ENCODE measurements around the gene STPG2.
"Not testable (repeated sequence)": the region's sequence is repeated elsewhere in the genome, so short reads cannot be mapped to it uniquely, and the experiment has no call there.

Gene STPG2

DNA sequence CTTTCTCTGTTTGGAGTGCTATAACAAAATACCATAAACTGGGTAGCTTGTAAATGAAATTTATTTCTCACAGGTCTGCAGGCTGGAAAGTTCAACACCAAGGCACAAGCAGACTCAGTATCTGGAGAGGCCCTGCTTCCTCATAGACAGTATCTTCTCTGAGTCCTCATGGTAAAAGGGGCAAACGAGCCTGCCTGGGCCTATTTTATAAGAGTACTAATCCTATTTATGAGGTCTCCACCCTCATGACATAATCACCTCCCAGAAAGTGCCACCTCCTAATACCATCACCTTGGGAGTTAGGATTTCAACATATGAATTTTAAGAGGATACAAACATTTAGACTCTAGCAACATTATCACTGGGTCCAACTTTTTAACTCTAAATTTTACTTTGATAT lies 200.3 kb downstream of the STPG2 start:
- Mint-ChIP-seq H3K4me3 (no peak overlapping the region), H3K36me3 (no peaks in the 10 kb centered on the region), H3K27ac (no peak overlapping the region), H3K9me3 (peaks cover 13% of the 10 kb centered on the region), H3K4me1 (no peaks in the 10 kb centered on the region), H3K27me3 (no peaks in the 10 kb centered on the region)
- CTCF ChIA-PET: no interaction called here
- no peak for DNase-seq

DNA sequence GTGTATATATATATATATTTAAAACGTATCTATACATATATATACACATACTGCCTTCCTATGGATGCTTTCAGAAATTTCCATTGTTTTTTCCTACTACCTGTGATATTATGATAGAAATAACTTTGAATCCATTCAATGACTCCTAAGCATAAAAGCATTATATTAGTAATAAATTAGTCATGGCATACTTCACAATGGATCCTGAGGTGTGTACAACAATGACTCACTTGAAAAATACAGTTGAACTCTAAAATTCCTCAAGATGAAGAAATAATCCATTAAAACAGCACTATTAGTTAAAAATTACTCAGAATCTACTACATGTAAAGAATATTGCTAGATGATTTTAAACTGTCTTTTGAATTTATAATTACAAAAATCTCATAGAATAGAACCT lies 201.1 kb downstream of the STPG2 start:
- H3K36me3 Mint-ChIP-seq: no peaks in the 10 kb centered on the region
- H3K27me3 Mint-ChIP-seq: no peaks in the 10 kb centered on the region
- no peak overlapping the region for H3K27ac Mint-ChIP-seq
- CTCF ChIA-PET: no interaction called here
- H3K4me3 Mint-ChIP-seq: no peak overlapping the region
- H3K9me3 Mint-ChIP-seq: peaks cover 17% of the 10 kb centered on the region
- H3K4me1 Mint-ChIP-seq: no peaks in the 10 kb centered on the region
- DNase-seq: no peak

DNA sequence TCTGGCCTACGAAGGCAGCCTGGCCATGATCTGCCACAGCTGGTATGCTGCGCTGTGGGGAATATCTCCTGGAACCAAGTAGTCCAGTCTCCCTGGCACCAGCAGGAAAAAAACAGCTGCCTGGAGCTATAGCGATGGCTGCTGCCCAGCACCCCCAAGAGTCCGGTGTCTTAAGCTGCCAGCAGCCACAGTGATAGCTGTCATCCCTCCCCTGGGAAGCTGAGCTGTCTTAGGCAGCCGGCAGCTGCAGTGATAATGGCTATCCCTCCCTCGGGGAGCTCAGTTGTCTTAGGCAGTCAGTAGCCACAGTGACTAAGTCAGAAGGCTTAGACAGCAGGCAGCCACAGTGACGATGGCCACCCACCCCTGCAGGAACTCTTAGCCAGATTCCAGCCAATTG lies 205.1 kb downstream of the STPG2 start:
- CTCF ChIA-PET: no interaction called here
- H3K27ac Mint-ChIP-seq: no peak overlapping the region
- no peak overlapping the region for H3K4me3 Mint-ChIP-seq
- H3K27me3 Mint-ChIP-seq: no peaks in the 10 kb centered on the region
- no peak for DNase-seq
- H3K9me3 Mint-ChIP-seq: peaks cover 29% of the 10 kb centered on the region
- no peaks in the 10 kb centered on the region for H3K36me3 Mint-ChIP-seq
- H3K4me1 Mint-ChIP-seq: no peaks in the 10 kb centered on the region

DNA sequence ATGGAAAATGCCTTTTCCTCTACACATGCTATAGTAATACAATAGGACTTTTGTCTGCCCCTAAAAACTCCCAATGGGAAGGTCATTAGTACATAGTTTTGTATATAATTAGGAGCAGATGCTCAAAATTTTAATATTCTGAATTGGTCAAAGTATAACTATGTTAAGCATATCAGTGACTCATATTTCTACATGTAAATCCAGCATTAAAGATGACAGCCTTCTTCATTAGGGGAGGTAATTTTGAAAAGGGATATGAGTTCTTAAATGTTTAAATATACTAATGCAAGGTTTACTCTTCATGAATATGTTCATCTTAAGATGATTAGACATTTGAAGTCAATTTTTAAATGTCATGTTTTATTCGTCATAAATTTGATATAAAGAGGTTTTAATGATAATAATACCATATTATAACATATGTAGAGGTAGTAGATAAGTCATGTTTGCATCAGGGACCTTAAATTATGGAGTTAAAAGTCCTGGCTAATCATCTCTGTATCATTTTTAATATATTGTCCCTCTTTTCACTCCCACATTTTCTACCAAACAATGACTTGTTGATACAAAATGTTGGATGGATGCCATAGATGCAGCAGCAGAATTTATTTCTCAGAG lies 218.8 kb downstream of the STPG2 start:
- Mint-ChIP-seq H3K4me1 (no peaks in the 10 kb centered on the region), H3K27me3 (no peaks in the 10 kb centered on the region)

DNA sequence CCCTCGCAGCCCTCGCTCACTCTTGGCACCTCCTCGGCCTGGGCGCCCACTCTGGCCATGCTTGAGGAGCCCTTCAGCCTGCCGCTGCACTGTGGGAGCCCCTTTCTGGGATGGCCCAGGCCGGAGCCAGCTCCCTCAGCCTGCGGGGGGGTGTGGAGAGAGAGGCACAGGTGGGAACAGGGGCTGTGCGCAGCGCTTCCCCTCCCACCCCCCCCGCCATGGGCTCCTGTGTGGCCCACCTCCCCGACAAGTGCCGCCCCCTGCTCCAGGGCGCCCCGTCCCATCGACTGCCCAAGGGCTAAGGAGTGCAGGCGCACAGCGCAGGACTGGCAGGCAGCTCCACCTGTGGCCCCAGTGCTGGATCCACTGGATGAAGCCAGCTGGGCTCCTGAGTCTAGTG lies 220.2 kb downstream of the STPG2 start:
- Mint-ChIP-seq H3K4me3 (no peak overlapping the region), H3K27ac (no peak overlapping the region), H3K36me3 (no peaks in the 10 kb centered on the region), H3K27me3 (no peaks in the 10 kb centered on the region), H3K9me3 (peaks cover 4% of the 10 kb centered on the region), H3K4me1 (no peaks in the 10 kb centered on the region)
- DNase-seq: no peak
- CTCF ChIA-PET: no interaction called here

More for the DNA sequence above, 218.8 kb downstream of the STPG2 start:
- H3K9me3 Mint-ChIP-seq: peaks cover 7% of the 10 kb centered on the region
- DNase-seq: no peak
- no peak overlapping the region for H3K27ac Mint-ChIP-seq
- CTCF ChIA-PET: no interaction called here
- H3K36me3 Mint-ChIP-seq: no peaks in the 10 kb centered on the region
- no peak overlapping the region for H3K4me3 Mint-ChIP-seq

DNA sequence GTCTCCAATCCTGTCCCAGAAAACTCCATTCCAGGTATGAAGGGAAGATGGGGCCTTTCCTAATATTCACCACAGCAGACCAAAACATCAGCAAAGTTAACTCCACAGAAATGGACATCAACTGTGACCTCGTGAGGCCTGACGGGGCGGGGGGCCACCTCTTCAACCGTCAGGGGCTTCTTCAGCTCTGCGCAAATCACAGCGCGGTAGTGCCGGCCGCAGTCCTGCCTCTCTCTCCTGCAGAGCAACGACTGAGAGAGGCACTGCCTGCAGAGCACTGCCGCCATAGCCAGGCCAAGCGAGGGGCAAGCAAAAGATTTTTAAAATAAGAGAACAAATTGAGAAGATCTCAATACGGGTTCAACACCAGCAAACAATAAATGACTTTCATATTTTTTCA lies 226.2 kb downstream of the STPG2 start:
- no peak overlapping the region for H3K4me3 Mint-ChIP-seq
- CTCF ChIA-PET: no interaction called here
- peaks cover 23% of the 10 kb centered on the region for H3K9me3 Mint-ChIP-seq
- no peak for DNase-seq
- H3K27ac Mint-ChIP-seq: no peak overlapping the region
- no peaks in the 10 kb centered on the region for H3K36me3 Mint-ChIP-seq
- H3K4me1 Mint-ChIP-seq: no peaks in the 10 kb centered on the region
- H3K27me3 Mint-ChIP-seq: no peaks in the 10 kb centered on the region

DNA sequence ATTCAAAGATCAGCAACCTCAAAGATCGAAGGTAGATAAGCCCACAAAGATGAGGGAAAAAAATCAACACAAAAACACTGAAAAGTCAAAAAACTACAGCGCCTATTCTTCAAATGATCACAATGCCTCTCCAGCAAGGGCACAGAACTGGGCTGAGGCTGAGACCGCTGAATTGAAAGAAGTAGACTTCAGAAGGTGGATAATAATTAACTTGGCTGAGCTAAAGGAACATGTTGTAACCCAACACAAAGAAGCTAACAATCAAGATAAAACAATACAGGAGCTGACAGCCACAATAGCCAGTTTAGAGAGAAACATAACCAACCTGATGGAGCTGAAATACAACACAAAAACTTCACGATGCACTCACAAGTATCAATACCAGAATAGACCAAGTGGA lies 231.1 kb downstream of the STPG2 start:
- H3K36me3 Mint-ChIP-seq: no peaks in the 10 kb centered on the region
- H3K27ac Mint-ChIP-seq: no peak overlapping the region
- no peak for DNase-seq
- H3K9me3 Mint-ChIP-seq: peaks cover 27% of the 10 kb centered on the region
- CTCF ChIA-PET: no interaction called here
- H3K4me1 Mint-ChIP-seq: no peaks in the 10 kb centered on the region
- H3K4me3 Mint-ChIP-seq: no peak overlapping the region
- H3K27me3 Mint-ChIP-seq: no peaks in the 10 kb centered on the region

DNA sequence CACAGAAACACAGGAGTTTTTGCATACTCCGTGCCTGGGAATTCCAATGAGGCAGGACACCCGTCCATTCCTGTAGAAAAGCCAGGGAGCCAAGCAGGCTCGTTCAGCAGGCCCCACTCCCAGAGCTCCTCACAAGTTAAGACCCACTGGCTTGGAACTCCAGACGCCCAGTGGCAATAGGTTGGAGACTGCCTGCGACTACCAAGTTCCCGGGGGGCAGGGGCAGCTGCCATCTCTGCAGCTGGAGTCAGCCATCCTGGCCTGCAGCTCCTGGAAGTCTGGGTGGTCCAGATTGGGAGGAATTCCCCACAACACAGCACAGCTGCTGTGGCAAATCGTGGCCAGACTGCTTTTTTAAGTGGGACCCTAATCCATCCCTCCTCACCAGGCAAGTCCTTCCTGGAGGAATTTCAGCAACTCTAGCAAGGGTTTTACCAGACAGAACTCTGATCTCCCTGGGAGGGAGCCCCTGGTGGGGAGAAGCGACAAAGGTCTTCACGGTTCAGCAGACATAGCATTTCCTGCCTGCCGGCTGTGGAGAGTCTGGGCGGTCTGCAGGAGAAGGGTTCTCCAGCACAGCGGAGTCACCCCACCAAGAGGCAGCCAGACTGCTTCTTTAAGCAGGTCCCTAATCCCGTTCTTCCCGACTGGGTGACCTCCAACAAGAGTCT lies 231.9 kb downstream of the STPG2 start:
- Mint-ChIP-seq H3K4me3 (no peak overlapping the region), H3K4me1 (no peaks in the 10 kb centered on the region), H3K36me3 (no peaks in the 10 kb centered on the region), H3K9me3 (peaks cover 21% of the 10 kb centered on the region), H3K27me3 (no peaks in the 10 kb centered on the region), H3K27ac (no peak overlapping the region)
- CTCF ChIA-PET: no interaction called here
- DNase-seq: no peak

DNA sequence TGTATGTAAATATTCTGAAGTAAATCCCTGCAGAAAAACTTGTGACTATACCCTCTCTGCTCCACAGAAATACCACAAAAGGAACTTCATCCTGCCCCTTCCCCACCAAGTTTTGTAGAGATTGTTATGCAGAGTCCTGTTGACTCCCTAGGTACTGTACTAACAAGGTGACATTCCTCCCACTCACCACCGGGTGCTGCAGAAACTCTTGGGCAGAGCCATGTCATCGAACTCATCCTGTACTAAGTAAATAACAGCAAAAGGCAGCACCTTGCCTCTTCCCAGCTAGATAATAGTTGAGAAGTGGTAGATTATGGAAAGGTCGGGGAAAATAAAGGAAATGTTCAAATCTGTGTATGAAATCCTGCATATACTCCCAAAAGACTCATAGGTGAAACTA lies 233.3 kb downstream of the STPG2 start:
- Mint-ChIP-seq H3K36me3 (no peaks in the 10 kb centered on the region), H3K4me3 (no peak overlapping the region), H3K4me1 (no peaks in the 10 kb centered on the region), H3K27ac (no peak overlapping the region), H3K27me3 (no peaks in the 10 kb centered on the region), H3K9me3 (peaks cover 10% of the 10 kb centered on the region)
- CTCF ChIA-PET: no interaction called here
- no peak for DNase-seq

DNA sequence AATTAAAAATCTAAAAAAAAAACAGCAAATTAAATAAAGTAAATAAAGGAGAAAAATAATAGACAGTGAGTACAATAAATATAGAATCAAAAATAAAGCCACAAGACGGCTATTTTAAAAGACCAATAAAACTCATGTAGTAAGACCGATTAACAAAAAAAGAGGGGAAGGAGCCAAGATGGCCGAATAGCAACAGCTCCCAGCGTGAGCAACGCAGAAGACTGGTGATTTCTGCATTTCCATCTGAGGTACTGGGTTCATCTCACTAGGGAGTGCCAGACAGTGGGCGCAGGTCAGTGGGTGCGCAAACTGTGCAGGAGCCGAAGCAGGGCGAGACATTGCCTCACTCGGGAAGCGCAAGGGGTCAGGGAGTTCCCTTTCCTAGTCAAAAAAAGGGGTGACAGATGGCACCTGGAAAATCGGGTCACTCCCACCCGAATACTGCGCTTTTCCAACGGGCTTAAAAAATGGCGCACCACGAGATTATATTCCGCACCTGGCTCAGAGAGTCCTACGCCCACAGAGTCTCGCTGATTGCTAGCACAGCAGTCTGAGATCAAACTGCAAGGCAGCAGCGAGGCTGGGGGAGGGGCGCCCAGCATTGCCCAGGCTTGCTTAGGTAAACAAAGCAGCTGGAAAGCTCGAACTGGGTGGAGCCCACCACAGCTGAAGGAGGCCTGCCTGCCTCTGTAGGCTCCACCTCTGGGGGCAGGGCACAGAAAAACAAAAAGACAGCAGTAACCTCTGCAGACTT lies 239.7 kb downstream of the STPG2 start:
- H3K27me3 Mint-ChIP-seq, H3K36me3 Mint-ChIP-seq, DNase-seq, H3K4me1 Mint-ChIP-seq, CTCF ChIA-PET, H3K4me3 Mint-ChIP-seq, H3K9me3 Mint-ChIP-seq, H3K27ac Mint-ChIP-seq: not testable (repeated sequence)

DNA sequence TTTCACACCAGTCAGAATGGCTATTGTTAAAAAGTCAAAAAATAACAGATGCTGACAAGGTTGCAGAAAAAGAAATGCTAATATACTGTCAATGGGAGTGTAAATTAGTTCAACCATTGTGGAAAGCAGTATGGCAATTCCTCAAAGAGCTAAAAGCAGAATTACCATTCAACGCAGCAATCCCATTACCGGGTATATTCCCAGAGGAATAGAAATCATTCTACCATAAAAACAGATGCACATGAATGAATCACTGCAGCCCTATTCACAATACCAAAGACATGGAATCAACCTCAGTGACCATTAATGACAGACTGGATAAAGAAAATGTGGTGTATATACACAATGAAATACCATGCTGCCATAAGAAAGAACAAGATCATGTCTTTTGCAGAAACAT lies 243.0 kb downstream of the STPG2 start:
- no peaks in the 10 kb centered on the region for H3K27me3 Mint-ChIP-seq

DNA sequence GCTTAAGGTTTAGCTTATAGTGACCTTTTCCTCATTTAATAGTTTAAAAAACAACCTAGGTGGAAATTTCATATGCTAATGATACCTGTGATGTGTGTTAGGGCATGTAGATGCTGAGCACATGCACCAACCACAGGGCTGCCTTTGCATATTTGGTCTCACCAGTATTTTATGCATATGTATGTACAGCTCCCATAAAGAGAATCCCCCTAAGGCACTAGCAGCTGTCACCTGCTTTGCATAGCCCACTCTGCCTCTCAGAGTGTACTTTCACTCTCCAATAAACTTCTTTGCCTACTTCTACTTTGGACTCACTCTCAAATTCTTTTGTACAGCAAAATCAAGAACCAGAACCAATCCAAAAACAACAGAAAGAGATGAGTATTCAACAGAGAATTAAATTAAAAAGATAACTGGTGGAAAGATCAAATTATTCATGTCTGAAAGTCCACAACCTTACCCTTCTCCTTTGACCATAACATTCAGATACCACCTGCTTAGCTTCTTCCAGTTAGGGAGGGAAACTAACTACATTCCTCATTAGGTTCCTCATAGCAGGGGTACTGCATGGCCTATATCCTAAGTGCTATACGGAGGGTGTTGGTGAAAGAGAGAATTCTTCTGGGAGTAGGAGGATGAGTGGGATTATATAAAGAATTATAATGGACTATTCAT lies 250.5 kb downstream of the STPG2 start:
- no peak overlapping the region for H3K4me3 Mint-ChIP-seq
- H3K4me1 Mint-ChIP-seq: no peaks in the 10 kb centered on the region
- no peak for DNase-seq
- H3K27ac Mint-ChIP-seq: no peak overlapping the region
- no peaks in the 10 kb centered on the region for H3K36me3 Mint-ChIP-seq
- no peaks in the 10 kb centered on the region for H3K9me3 Mint-ChIP-seq
- CTCF ChIA-PET: no interaction called here
- no peaks in the 10 kb centered on the region for H3K27me3 Mint-ChIP-seq

More for the DNA sequence above, 243.0 kb downstream of the STPG2 start:
- DNase-seq: no peak
- no peaks in the 10 kb centered on the region for H3K4me1 Mint-ChIP-seq
- H3K27ac Mint-ChIP-seq: no peak overlapping the region
- H3K4me3 Mint-ChIP-seq: no peak overlapping the region
- CTCF ChIA-PET: no interaction called here
- no peaks in the 10 kb centered on the region for H3K36me3 Mint-ChIP-seq
- peaks cover 8% of the 10 kb centered on the region for H3K9me3 Mint-ChIP-seq

DNA sequence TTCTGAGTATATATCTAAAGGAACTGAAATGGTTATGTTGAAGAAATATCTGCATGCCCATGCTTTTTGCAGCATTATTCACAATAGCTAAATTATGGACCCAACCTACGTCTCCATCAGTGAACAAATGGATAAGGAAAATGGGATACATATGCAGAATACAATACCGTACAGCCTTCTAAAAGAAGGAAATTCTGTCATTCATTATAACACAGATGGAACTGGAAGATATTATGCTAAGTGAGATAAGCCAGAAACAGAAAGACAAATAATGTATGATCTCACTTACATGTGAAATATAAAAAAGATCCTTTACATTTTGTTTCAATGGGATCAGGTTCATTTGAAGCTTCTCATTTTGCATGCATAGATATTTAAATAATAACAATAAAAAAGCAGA lies 263.3 kb downstream of the STPG2 start:
- H3K9me3 Mint-ChIP-seq: peaks cover 9% of the 10 kb centered on the region
- no peak for DNase-seq
- H3K36me3 Mint-ChIP-seq: no peaks in the 10 kb centered on the region
- no peak overlapping the region for H3K27ac Mint-ChIP-seq
- CTCF ChIA-PET: no interaction called here
- no peak overlapping the region for H3K4me3 Mint-ChIP-seq
- no peaks in the 10 kb centered on the region for H3K27me3 Mint-ChIP-seq
- H3K4me1 Mint-ChIP-seq: no peaks in the 10 kb centered on the region

DNA sequence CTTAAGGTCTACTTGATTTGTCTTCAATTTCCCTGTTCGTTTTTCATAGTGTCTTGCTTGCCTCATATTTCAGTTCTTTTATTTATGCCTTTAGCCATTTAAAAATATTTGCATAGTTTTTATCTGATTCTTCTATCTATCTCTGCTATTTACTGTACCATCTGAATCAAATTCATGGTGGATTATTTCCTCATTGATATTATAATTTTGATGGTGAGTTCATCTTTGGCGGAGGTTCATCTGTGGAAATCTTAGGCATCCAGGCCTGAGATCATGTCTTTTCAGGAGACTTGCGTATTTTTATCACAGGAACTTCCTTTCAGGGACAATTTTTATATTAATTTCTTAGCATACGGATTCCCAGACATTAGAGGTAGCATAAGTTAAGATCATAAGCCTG lies 275.2 kb downstream of the STPG2 start:
- Mint-ChIP-seq H3K9me3 (peaks cover 4% of the 10 kb centered on the region), H3K27me3 (no peaks in the 10 kb centered on the region), H3K4me1 (no peaks in the 10 kb centered on the region), H3K27ac (no peak overlapping the region), H3K36me3 (no peaks in the 10 kb centered on the region), H3K4me3 (no peak overlapping the region)
- CTCF ChIA-PET: no interaction called here
- no peak for DNase-seq
